ENCODE data around the gene GNG3.

- TF ChIP-seq POLR2A (IDR thresholded peaks at IDR 0.05), result no peak
- TF ChIP-seq CTCF (IDR thresholded peaks at IDR 0.05), result no peak
Measured at GRCh38 chr11:62757846-62758788, 50.6 kb downstream of the GNG3 start.
